Measurements from ENCODE around the gene ZNF74.

DNA sequence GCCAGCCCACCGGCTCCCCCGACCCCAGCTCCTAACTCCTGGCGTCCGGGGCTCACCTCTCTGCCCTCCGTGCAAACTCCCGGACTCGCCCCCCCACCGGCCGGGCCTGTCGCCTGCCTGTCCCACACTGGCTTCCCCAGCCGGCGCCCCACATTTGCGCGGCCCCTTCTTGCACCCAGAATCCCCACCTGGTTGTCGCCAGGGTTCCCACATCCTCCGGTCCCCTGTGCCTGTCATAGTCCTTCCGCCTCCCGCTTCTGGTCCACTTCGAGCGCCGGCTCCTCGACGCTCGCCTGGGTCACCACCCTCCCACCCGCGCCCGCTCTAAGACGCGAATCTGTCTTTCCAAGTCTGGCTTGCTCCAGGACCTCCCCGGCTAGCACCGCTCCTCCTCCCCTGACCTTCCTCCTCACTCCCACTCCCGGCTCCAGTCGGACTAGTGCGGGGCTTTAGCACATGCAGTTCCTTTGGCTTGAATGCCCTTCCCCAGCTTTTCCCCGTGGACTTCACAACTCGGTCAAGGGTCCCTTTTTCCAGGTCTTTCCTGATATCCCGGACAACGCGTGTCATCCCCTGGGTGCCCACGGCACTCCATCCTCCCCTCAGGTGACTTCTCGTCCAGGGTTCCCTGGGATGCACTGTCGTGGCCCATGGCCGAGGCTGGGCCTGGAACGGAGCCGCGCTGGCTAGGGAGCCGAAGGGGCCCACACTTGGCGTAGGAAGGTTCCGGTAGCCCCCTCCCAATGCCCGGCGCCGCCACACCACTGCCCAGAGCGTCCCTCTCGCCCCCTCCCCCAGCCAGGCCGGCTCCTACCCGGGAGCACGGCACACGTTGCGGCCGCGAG lies 43.0 kb downstream of the ZNF74 start:
- TF ChIP-seq POLR2A (IDR thresholded peaks at IDR 0.05): no peak
- TF ChIP-seq, protein P1, sequence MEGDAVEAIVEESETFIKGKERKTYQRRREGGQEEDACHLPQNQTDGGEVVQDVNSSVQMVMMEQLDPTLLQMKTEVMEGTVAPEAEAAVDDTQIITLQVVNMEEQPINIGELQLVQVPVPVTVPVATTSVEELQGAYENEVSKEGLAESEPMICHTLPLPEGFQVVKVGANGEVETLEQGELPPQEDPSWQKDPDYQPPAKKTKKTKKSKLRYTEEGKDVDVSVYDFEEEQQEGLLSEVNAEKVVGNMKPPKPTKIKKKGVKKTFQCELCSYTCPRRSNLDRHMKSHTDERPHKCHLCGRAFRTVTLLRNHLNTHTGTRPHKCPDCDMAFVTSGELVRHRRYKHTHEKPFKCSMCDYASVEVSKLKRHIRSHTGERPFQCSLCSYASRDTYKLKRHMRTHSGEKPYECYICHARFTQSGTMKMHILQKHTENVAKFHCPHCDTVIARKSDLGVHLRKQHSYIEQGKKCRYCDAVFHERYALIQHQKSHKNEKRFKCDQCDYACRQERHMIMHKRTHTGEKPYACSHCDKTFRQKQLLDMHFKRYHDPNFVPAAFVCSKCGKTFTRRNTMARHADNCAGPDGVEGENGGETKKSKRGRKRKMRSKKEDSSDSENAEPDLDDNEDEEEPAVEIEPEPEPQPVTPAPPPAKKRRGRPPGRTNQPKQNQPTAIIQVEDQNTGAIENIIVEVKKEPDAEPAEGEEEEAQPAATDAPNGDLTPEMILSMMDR (IDR thresholded peaks at IDR 0.05): no peak
